ENCODE data around the gene GLIS1. TPM values are rescaled to one million over a fixed set of nuclear protein-coding genes. Genes with fewer than 3 reads are reported as not detected.

The GLIS1 gene
- total RNA-seq, 4 donors from 2014 or later, result 0.16 to 0.27 TPM; not detected in 2

GRCh38 chr1:53771648-53772047 is 32.7 kb upstream of the GLIS1 start:
- Histone ChIP-seq H3K9me3 (no peaks in the 10 kb centered on the region), H3K4me1 (no peaks in the 10 kb centered on the region), H3K27ac (no peak overlapping the region), H3K36me3 (peaks cover 0 to 36% of the 10 kb centered on the region in 2 donors), H3K4me3 (no peak overlapping the region), H3K27me3 (no peaks in the 10 kb centered on the region)
- ATAC-seq, result no peak
- TF ChIP-seq, protein P1, sequence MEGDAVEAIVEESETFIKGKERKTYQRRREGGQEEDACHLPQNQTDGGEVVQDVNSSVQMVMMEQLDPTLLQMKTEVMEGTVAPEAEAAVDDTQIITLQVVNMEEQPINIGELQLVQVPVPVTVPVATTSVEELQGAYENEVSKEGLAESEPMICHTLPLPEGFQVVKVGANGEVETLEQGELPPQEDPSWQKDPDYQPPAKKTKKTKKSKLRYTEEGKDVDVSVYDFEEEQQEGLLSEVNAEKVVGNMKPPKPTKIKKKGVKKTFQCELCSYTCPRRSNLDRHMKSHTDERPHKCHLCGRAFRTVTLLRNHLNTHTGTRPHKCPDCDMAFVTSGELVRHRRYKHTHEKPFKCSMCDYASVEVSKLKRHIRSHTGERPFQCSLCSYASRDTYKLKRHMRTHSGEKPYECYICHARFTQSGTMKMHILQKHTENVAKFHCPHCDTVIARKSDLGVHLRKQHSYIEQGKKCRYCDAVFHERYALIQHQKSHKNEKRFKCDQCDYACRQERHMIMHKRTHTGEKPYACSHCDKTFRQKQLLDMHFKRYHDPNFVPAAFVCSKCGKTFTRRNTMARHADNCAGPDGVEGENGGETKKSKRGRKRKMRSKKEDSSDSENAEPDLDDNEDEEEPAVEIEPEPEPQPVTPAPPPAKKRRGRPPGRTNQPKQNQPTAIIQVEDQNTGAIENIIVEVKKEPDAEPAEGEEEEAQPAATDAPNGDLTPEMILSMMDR (IDR thresholded peaks at IDR 0.05), result no peak
- TF ChIP-seq EP300 (IDR thresholded peaks at IDR 0.05) (no peak), POLR2A (IDR thresholded peaks at IDR 0.05) (no peak), POLR2AphosphoS5 (IDR thresholded peaks at IDR 0.05) (no peak)
- WGBS, 2 donors (ENCODE audit: low coverage in 1 of 2), result 77 to 85% methylated on average over 2 of the region's 2 CpGs

GRCh38 chr1:53769780-53770179 is 30.8 kb upstream of the GLIS1 start:
- Histone ChIP-seq H3K4me1 (no peaks in the 10 kb centered on the region), H3K27ac (no peak overlapping the region), H3K4me3 (no peak overlapping the region), H3K27me3 (no peaks in the 10 kb centered on the region), H3K36me3 (peaks cover 0 to 41% of the 10 kb centered on the region in 2 donors), H3K9me3 (no peaks in the 10 kb centered on the region)
- TF ChIP-seq, protein P1 (IDR thresholded peaks at IDR 0.05), result no peak
- no peak for TF ChIP-seq EP300 (IDR thresholded peaks at IDR 0.05)
- no peak for TF ChIP-seq POLR2AphosphoS5 (IDR thresholded peaks at IDR 0.05)
- no peak for TF ChIP-seq POLR2A (IDR thresholded peaks at IDR 0.05)
- ATAC-seq, result no peak
- WGBS, 2 donors (ENCODE audit: low coverage in 1 of 2), result 88 to 89% methylated on average over 1 of the region's 1 CpG

- Histone ChIP-seq H3K27ac (no peak overlapping the region), H3K4me3 (no peak overlapping the region), H3K9me3 (no peaks in the 10 kb centered on the region), H3K4me1 (no peaks in the 10 kb centered on the region), H3K27me3 (no peaks in the 10 kb centered on the region), H3K36me3 (peaks cover 0 to 41% of the 10 kb centered on the region in 2 donors)
- TF ChIP-seq, protein P1 (IDR thresholded peaks at IDR 0.05), result no peak
- TF ChIP-seq POLR2AphosphoS5 (IDR thresholded peaks at IDR 0.05) (no peak), POLR2A (IDR thresholded peaks at IDR 0.05) (no peak), EP300 (IDR thresholded peaks at IDR 0.05) (no peak)
- WGBS, 2 donors (ENCODE audit: low coverage in 1 of 2), result 86 to 96% methylated on average over 1 of the region's 1 CpG
- ATAC-seq, result no peak
These were observed 30.2 kb upstream of the GLIS1 start for GRCh38 chr1:53769184-53769583.

DNA sequence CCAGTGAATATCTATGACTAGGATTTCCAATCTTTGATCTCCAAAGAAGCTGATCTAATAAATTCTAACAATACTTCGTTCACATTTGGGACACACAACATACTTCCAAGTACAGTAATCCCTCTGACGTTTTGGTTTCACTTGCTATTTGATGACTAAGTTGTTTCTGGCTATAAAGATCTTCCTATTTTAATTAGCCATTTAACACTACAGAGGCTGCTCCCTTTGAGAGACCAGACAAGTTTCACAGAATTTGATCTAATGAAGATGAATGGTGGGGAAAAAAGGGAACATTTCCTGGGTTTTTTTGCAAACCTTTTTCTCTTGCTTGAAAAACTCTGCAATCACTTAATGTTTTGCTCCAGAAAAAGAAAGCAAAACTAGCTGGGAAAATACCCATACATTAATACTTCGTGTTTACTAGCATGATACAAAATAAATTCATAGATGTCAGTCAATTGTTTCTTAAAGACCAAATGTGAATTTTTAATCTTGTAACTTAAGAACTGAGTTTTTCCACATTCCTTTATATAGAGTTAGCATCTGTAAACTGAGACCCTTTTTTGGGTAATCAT is 28.0 kb upstream of the GLIS1 start:
- H3K27ac ChIP-seq, result no peak overlapping the region
- no peak for ATAC-seq
- H3K4me1 ChIP-seq, result no peaks in the 10 kb centered on the region
- H3K27me3 ChIP-seq, result no peaks in the 10 kb centered on the region
- peaks cover 0 to 2% (median 0%) of the 10 kb centered on the region in 3 donors for H3K9me3 ChIP-seq
- no peak overlapping the region for H3K4me3 ChIP-seq
- TF ChIP-seq POLR2A (IDR thresholded peaks at IDR 0.05), result no peak
- TF ChIP-seq, protein P1 (IDR thresholded peaks at IDR 0.05), result no peak
- TF ChIP-seq EP300 (IDR thresholded peaks at IDR 0.05), result no peak
- TF ChIP-seq POLR2AphosphoS5 (IDR thresholded peaks at IDR 0.05), result no peak
- H3K36me3 ChIP-seq, result peaks cover 0 to 35% of the 10 kb centered on the region in 2 donors
- 30 to 44% methylated on average over 3 of the region's 3 CpGs for WGBS, 2 donors (ENCODE audit: low coverage in 1 of 2)

GRCh38 chr1:53766194-53766742 is 27.3 kb upstream of the GLIS1 start:
- Histone ChIP-seq H3K27ac (no peak overlapping the region), H3K9me3 (peaks cover 0 to 9% (median 0%) of the 10 kb centered on the region in 3 donors), H3K4me3 (no peak overlapping the region), H3K36me3 (peaks cover 0 to 29% of the 10 kb centered on the region in 2 donors), H3K27me3 (no peaks in the 10 kb centered on the region), H3K4me1 (no peaks in the 10 kb centered on the region)
- TF ChIP-seq, protein P1 (IDR thresholded peaks at IDR 0.05), result no peak
- no peak for TF ChIP-seq POLR2A (IDR thresholded peaks at IDR 0.05)
- no peak for TF ChIP-seq POLR2AphosphoS5 (IDR thresholded peaks at IDR 0.05)
- 81 to 85% methylated on average over 3 of the region's 3 CpGs for WGBS, 2 donors (ENCODE audit: low coverage in 1 of 2)
- ATAC-seq, result no peak
